ENCODE data around the gene SEMA4D. TPM values are rescaled to one million over a fixed set of nuclear protein-coding genes. Genes with fewer than 3 reads are reported as not detected.
A peak's percentile ranks its signal among the peaks of the same experiment; 100 is the strongest.

SEMA4D gene
- total RNA-seq, 2 experiments from 2014 or later = 334 to 336 TPM

GRCh38 chr9:89357331-89358197 is 140.3 kb downstream of the SEMA4D start:
- H3K27ac Mint-ChIP-seq = peak overlapping the region; percentile 58
- no peaks in the 10 kb centered on the region for H3K27me3 Mint-ChIP-seq
- ChIA-PET POLR2A (interaction anchor here (0.7 kb wide), 1 partner anchor 37 kb away, joined by 3 read pairs; no protein-coding TSS in a partner anchor), CTCF (interaction anchor here (0.8 to 2.8 kb wide), 9 partner anchors 9 to 50 kb away, joined by 3 to 11 read pairs (median 4); partner anchors contain the start of gene SECISBP2)
- H3K4me3 Mint-ChIP-seq = no peak overlapping the region
- peak; percentile 8 for DNase-seq
- H3K4me1 Mint-ChIP-seq = peaks cover 23% of the 10 kb centered on the region
- H3K9me3 Mint-ChIP-seq = no peaks in the 10 kb centered on the region
- H3K36me3 Mint-ChIP-seq (ENCODE audit: low read depth) = peaks cover 71% of the 10 kb centered on the region

DNA sequence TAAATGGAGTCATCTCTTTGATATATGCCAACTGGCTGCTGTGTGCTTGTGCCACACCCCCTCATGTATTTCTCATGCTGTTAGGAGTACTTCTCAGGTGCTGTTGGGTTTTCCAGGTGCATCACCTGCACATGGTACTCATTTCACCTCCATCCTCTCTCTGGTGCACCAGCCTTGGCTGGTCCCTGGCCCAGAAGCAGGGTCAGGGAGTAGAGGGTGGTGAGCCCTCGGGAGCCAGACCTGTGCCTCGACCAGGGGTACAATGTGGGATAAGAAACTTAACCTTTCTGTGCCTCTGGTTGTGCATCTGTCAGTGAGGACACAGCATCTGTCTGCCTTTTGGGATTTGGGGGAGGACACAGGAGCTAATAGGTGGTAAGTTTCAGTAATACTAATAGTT is 141.1 kb downstream of the SEMA4D start:
- Mint-ChIP-seq H3K4me3 (no peak overlapping the region), H3K27me3 (no peaks in the 10 kb centered on the region), H3K4me1 (peaks cover 30% of the 10 kb centered on the region), H3K9me3 (no peaks in the 10 kb centered on the region), H3K36me3 (ENCODE audit: low read depth) (peaks cover 75% of the 10 kb centered on the region), H3K27ac (no peak overlapping the region)
- POLR2A ChIA-PET = no interaction called here
- peak; percentile 3 for DNase-seq
- CTCF ChIA-PET = interaction anchor here (1.1 to 2.8 kb wide), 5 partner anchors 8 to 51 kb away, joined by 3 to 11 read pairs (median 7); partner anchors contain the start of gene SECISBP2

DNA sequence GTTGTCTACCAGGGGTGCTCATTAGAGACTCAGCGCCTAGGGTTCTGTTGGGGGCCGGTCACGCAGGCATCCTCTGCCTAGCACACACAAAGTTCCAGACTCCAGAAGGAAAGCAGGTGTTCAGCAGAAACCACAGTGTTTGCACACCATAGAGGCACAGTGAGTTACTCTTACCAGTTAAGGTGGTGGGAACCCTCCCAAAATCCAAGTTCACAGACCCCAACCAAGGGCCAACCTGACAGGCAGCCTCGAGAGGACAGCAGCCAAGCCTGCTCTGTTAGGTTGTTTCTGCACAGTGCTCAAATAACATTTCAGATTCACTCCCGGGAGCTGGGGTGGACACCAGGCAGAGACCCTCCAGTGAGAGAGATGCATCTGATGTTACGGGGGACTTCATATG is 143.4 kb downstream of the SEMA4D start:
- no peaks in the 10 kb centered on the region for H3K27me3 Mint-ChIP-seq
- POLR2A ChIA-PET = no interaction called here

GRCh38 chr9:89353989-89354388 is 143.9 kb downstream of the SEMA4D start:
- H3K9me3 Mint-ChIP-seq = no peaks in the 10 kb centered on the region
- peaks cover 77% of the 10 kb centered on the region for H3K36me3 Mint-ChIP-seq (ENCODE audit: low read depth)
- POLR2A ChIA-PET = no interaction called here
- CTCF ChIA-PET = interaction anchor here (0.9 kb wide), 1 partner anchor 9 kb away, joined by 3 read pairs; no protein-coding TSS in a partner anchor
- peak overlapping the region; percentile 86 for H3K27ac Mint-ChIP-seq
- H3K4me3 Mint-ChIP-seq = no peak overlapping the region
- no peak for DNase-seq
- H3K27me3 Mint-ChIP-seq = no peaks in the 10 kb centered on the region
- peaks cover 31% of the 10 kb centered on the region for H3K4me1 Mint-ChIP-seq

More for the DNA sequence above, 143.4 kb downstream of the SEMA4D start:
- DNase-seq = no peak
- Mint-ChIP-seq H3K27ac (no peak overlapping the region), H3K9me3 (no peaks in the 10 kb centered on the region), H3K4me1 (peaks cover 31% of the 10 kb centered on the region), H3K4me3 (no peak overlapping the region), H3K36me3 (ENCODE audit: low read depth) (peaks cover 77% of the 10 kb centered on the region)
- CTCF ChIA-PET = interaction anchor here (0.9 kb wide), 1 partner anchor 8 kb away, joined by 3 read pairs; no protein-coding TSS in a partner anchor

- ChIA-PET POLR2A (no interaction called here), CTCF (interaction anchor here (0.8 kb wide), 1 partner anchor 196 kb away, joined by 3 read pairs; no protein-coding TSS in a partner anchor)
- no peak for DNase-seq
- Mint-ChIP-seq H3K4me1 (peaks cover 31% of the 10 kb centered on the region), H3K36me3 (ENCODE audit: low read depth) (peaks cover 80% of the 10 kb centered on the region), H3K4me3 (no peak overlapping the region), H3K27ac (peak overlapping the region; percentile 86), H3K9me3 (no peaks in the 10 kb centered on the region), H3K27me3 (no peaks in the 10 kb centered on the region)
Measured at GRCh38 chr9:89352874-89353649, 144.9 kb downstream of the SEMA4D start.

DNA sequence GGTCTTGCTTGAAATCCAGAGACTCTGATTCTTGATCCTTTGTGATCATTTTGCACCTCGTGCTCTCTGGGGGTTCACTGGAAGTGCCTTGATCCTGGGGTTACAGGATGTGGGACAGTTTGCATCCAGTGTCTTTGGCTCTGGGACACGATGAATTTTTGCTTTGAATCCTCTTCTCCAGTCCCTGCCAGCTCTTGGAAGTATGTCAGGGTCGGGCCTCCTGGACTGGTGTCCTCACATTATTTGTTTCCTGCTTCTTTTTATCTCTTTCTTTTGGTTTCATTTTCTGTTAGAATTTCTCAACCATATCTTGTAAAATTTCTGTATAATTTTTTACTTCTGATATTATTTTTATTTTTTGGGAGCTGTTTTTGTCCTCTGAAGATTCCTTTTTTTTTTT is 145.5 kb downstream of the SEMA4D start:
- CTCF ChIA-PET = interaction anchor here (0.8 to 1.0 kb wide), 2 partner anchors 10 to 196 kb away, joined by 3 to 6 read pairs; no protein-coding TSS in a partner anchor

DNA sequence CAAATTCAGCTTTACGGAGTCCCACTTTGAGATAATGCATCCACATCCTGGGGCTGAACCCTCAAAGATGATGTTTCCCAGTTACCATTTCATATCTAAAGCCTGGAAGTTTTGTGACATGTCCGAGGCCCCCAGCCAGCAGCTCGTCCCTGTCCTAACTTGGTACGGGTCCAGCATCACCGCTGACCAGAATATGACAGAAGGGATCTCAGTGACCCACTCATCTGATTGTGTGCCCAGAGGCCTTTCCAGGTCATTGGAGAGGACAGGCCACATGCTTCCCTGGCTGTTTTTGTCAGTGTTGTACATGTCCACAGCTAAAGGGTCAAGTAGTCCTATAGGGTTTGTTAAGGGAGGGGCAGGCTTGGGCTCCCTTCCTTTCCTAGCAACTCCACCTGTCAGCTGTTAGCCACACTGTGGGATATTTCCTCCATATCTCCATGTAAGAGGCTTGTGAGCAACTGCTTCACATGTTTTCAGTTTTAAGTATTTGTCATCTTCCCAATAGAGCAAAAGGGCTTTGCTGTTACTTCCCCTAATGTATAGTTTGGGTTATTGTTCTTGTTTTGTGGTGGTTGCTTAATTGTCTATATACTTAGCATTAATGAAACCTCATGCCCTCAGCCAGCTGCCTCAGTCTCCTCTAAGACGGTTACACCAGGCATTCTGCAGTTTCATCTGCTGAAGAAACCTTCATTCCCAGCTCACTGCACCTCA is 146.2 kb downstream of the SEMA4D start:
- ChIA-PET CTCF (interaction anchor here (1.0 kb wide), 1 partner anchor 9 kb away, joined by 6 read pairs; no protein-coding TSS in a partner anchor), POLR2A (interaction anchor here (0.6 kb wide), 1 partner anchor 165 kb away, joined by 3 read pairs; no protein-coding TSS in a partner anchor)
- no peak for DNase-seq
- Mint-ChIP-seq H3K27ac (peak overlapping the region; percentile 86), H3K27me3 (no peaks in the 10 kb centered on the region), H3K9me3 (no peaks in the 10 kb centered on the region), H3K4me1 (peaks cover 23% of the 10 kb centered on the region), H3K36me3 (ENCODE audit: low read depth) (peaks cover 81% of the 10 kb centered on the region), H3K4me3 (no peak overlapping the region)

More for the DNA sequence above, 145.5 kb downstream of the SEMA4D start:
- Mint-ChIP-seq H3K36me3 (ENCODE audit: low read depth) (peaks cover 81% of the 10 kb centered on the region), H3K4me3 (peak overlapping the region; percentile 15), H3K27me3 (no peaks in the 10 kb centered on the region), H3K4me1 (peaks cover 27% of the 10 kb centered on the region), H3K27ac (peak overlapping the region; percentile 86), H3K9me3 (no peaks in the 10 kb centered on the region)
- POLR2A ChIA-PET = interaction anchor here (0.6 kb wide), 1 partner anchor 165 kb away, joined by 3 read pairs; no protein-coding TSS in a partner anchor
- DNase-seq = no peak

DNA sequence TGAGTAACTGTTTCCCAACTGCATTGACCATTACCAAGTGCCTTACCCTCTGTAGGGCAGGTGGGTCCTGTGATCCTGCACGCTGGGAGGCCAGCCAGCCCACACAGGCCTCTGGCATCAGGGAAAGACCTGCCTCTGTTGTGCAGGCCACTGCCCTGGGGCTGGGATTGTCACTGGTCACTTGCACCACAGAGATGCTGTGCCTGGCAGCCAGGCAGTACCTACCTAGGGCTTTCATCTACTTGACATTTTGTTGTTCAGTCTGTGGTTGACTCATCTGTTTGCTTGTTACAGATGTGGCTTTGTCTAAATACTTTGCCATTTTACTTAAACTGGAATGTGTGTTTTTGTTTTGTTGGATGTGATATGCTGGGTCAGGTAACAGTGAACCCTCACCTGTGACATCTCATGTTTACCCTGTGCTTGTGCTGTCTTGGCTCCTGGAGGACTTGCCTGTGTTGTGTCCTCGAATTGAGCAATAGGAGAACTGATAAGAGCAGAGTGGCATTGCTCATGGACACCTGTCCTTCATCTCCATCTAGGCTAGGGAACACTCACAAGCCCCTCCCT is 146.8 kb downstream of the SEMA4D start:
- H3K4me1 Mint-ChIP-seq = peaks cover 23% of the 10 kb centered on the region
- H3K36me3 Mint-ChIP-seq (ENCODE audit: low read depth) = peaks cover 79% of the 10 kb centered on the region
- no peaks in the 10 kb centered on the region for H3K9me3 Mint-ChIP-seq
- H3K27me3 Mint-ChIP-seq = no peaks in the 10 kb centered on the region
- H3K27ac Mint-ChIP-seq = no peak overlapping the region
- POLR2A ChIA-PET = no interaction called here
- H3K4me3 Mint-ChIP-seq = no peak overlapping the region
- DNase-seq = no peak
- CTCF ChIA-PET = no interaction called here

DNA sequence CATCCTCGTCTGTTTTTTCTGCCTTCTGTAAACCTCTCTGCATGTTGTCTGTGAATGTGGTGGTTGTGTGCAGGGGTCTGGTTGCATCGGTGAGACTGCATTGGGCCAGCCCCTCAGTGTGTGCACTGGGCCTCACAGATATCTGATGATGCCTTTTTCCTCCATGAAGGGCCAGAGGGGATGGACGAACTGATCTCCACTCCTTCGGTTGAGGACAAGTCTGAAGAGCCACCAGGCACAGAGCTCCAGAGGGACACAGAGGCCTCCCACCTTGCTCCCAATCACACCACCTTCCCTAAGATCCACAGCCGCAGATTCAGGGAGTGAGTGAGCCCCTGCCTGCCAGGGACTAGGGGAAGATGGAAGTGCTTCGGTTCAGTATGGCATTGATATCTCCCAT is 148.3 kb downstream of the SEMA4D start:
- Mint-ChIP-seq H3K4me3 (no peak overlapping the region), H3K36me3 (ENCODE audit: low read depth) (peaks cover 83% of the 10 kb centered on the region), H3K27ac (no peak overlapping the region), H3K4me1 (peaks cover 25% of the 10 kb centered on the region), H3K9me3 (no peaks in the 10 kb centered on the region), H3K27me3 (no peaks in the 10 kb centered on the region)
- DNase-seq = no peak
- CTCF ChIA-PET = interaction anchor here (1.3 to 2.2 kb wide), 2 partner anchors 9 to 199 kb away, joined by 4 to 11 read pairs; no protein-coding TSS in a partner anchor
- POLR2A ChIA-PET = interaction anchor here (0.6 kb wide), 1 partner anchor 22 kb away, joined by 8 read pairs; no protein-coding TSS in a partner anchor

DNA sequence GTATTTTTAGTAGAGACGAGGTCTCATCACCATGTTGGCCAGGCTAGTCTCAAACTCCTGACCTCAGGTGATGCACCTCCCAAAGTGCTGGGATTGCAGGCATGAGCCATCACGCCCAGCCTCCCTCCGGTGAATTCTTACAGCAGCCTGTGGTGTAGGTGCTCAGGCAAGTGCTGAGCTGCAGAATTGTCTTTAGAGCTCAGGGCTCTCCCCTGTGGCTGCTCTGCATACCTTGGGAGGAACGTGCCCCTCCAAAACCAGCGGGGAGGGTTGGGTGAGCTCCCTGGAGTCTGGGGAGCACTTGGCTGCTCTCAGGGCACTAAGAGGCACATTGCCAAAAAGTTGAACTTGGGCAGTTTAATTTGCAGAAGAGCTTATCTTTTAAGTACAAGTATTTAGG is 150.3 kb downstream of the SEMA4D start:
- Mint-ChIP-seq H3K27me3 (no peaks in the 10 kb centered on the region), H3K4me1 (peaks cover 21% of the 10 kb centered on the region), H3K36me3 (ENCODE audit: low read depth) (peaks cover 86% of the 10 kb centered on the region), H3K9me3 (no peaks in the 10 kb centered on the region), H3K27ac (no peak overlapping the region), H3K4me3 (no peak overlapping the region)
- POLR2A ChIA-PET = no interaction called here
- DNase-seq = no peak
- CTCF ChIA-PET = interaction anchor here (0.6 to 2.2 kb wide), 9 partner anchors 11 to 750 kb away, joined by 3 to 11 read pairs (median 3); no protein-coding TSS in a partner anchor

DNA sequence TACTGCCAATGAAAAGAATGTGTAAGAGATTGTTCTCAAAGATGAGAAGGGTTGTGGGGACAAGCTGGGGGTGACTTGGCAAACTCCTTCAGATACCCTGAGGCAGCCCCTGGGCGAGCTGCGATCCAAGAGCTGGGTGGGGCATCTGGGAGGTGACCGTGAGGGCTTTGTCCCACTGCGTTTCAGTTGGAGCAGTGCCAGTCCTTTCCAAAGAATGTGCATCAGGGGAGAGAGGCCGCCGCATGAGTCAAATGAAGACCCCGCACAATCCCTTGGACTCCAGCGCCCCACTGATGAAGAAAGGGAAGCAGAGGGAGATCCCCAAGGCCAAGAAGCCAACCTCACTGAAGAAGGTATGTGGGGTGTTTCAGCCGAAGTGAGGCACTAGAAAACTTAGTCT is 151.2 kb downstream of the SEMA4D start:
- no peak overlapping the region for H3K27ac Mint-ChIP-seq
- ChIA-PET POLR2A (interaction anchor here (0.6 kb wide), 1 partner anchor 39 kb away, joined by 6 read pairs; no protein-coding TSS in a partner anchor), CTCF (interaction anchor here (0.8 to 2.1 kb wide), 5 partner anchors 21 to 202 kb away, joined by 3 to 6 read pairs (median 3); no protein-coding TSS in a partner anchor)
- H3K9me3 Mint-ChIP-seq = no peaks in the 10 kb centered on the region
- no peaks in the 10 kb centered on the region for H3K27me3 Mint-ChIP-seq
- no peak overlapping the region for H3K4me3 Mint-ChIP-seq
- peaks cover 86% of the 10 kb centered on the region for H3K36me3 Mint-ChIP-seq (ENCODE audit: low read depth)
- no peak for DNase-seq
- H3K4me1 Mint-ChIP-seq = peaks cover 16% of the 10 kb centered on the region

All from activated CD4-positive, alpha-beta T cell treated with anti-CD3 and anti-CD28 coated beads, Interleukin-2, amount 10 ng/mL, durations not matched to agents 7 days and 5 days (primary cell).